HepG2 (cell line): ENCODE measurements around the gene ADAMTS18. TPM values are rescaled to one million over a fixed set of nuclear protein-coding genes. Genes with fewer than 3 reads are reported as not detected.
A peak's percentile ranks its signal among the peaks of the same experiment; 100 is the strongest.

Source experiments
- ARNT ChIP-seq: fragments of 450-650 bp; IDR thresholded peaks from 2 replicates; pipeline ENCODE4 v1.6.1; 2017
- CSRNP2 ChIP-seq: sonication (generic); formaldehyde crosslinking; conservative IDR thresholded peaks from 2 replicates; pipeline ENCODE4 v1.8.0; 2022; ENCODE audit warnings: low read depth, missing genetic modification reagents
- ELK4 ChIP-seq: sonication (generic); formaldehyde crosslinking; IDR thresholded peaks from 2 replicates; pipeline ENCODE4 v1.9.0; 2021; ENCODE audit warnings: missing genetic modification reagents, borderline replicate concordance
- FOXP4 ChIP-seq: sonication (generic); formaldehyde crosslinking; IDR thresholded peaks from 2 replicates; pipeline ENCODE4 v1.4.0; 2020; ENCODE audit warnings: missing genetic modification reagents
- KDM2A ChIP-seq: sonication (generic); formaldehyde crosslinking; IDR thresholded peaks from 2 replicates; pipeline ENCODE4 v1.4.0; 2020; ENCODE audit warnings: low read depth, missing genetic modification reagents, borderline replicate concordance
- KMT2B ChIP-seq: IDR thresholded peaks from 2 replicates; pipeline ENCODE4 v1.6.1; 2016; ENCODE audit warnings: missing genetic modification reagents, missing compliant biosample characterization
- MXI1 ChIP-seq: IDR thresholded peaks from 3 replicates; pipeline ENCODE4 v1.6.1; 2012; ENCODE audit warnings: low read depth, low read length, inconsistent platforms, borderline replicate concordance
- NFKB2 ChIP-seq: sonication (generic); formaldehyde crosslinking; IDR thresholded peaks from 2 replicates; pipeline ENCODE4 v1.4.0; 2020; ENCODE audit warnings: missing genetic modification reagents, borderline replicate concordance
- PPARG ChIP-seq: conservative IDR thresholded peaks from 2 replicates; pipeline ENCODE4 v1.6.1; 2016; ENCODE audit warnings: missing biosample characterization, missing genetic modification reagents
- REST ChIP-seq, 2 experiments: IDR thresholded peaks; 2 replicates each; pipeline ENCODE4 v1.6.1; 2011 to 2012; ENCODE audit warnings: low read length in 2 of 2, borderline replicate concordance in 1 of 2, low read depth in 1 of 2, mild to moderate bottlenecking in 1 of 2, moderate library complexity in 1 of 2
- SALL1 ChIP-seq: sonication (generic); formaldehyde crosslinking; IDR thresholded peaks from 2 replicates; pipeline ENCODE4 v1.8.0; 2022; ENCODE audit warnings: mild to moderate bottlenecking, missing genetic modification reagents
- STAG1 ChIP-seq: sonication (generic); formaldehyde crosslinking; IDR thresholded peaks from 2 replicates; pipeline ENCODE4 v1.4.0; 2020; ENCODE audit warnings: missing genetic modification reagents
- TEF ChIP-seq: sonication (generic); formaldehyde crosslinking; IDR thresholded peaks from 2 replicates; pipeline ENCODE4 v1.5.0; 2020; ENCODE audit warnings: missing genetic modification reagents
- TRIM22 ChIP-seq: fragments of 450-650 bp; IDR thresholded peaks from 2 replicates; pipeline ENCODE4 v1.6.1; 2017
- ZBTB26 ChIP-seq: IDR thresholded peaks from 2 replicates; pipeline ENCODE4 v1.6.1; 2016; ENCODE audit warnings: missing compliant biosample characterization, missing genetic modification reagents, borderline replicate concordance
- ZNF33B ChIP-seq: sonication (generic); formaldehyde crosslinking; IDR thresholded peaks from 2 replicates; pipeline ENCODE4 v1.5.1; 2020; ENCODE audit warnings: mild to moderate bottlenecking, missing genetic modification reagents
- ZNF616 ChIP-seq: sonication (generic); formaldehyde crosslinking; IDR thresholded peaks from 2 replicates; pipeline ENCODE4 v1.5.0; 2020; ENCODE audit warnings: low read depth, mild to moderate bottlenecking, missing genetic modification reagents
- ZNF660 ChIP-seq: sonication (generic); formaldehyde crosslinking; IDR thresholded peaks from 2 replicates; pipeline ENCODE4 v1.5.1; 2020; ENCODE audit warnings: mild to moderate bottlenecking, low read depth, missing genetic modification reagents, borderline replicate concordance
- polyA plus RNA-seq, 8 experiments: library from polyadenylated mRNA; depleted of rRNA in 3 of 8; stranded (reverse) in 7 of 8; unstranded in 1 of 8; fragments of >200 nt; fragmentation: Illumina TruSeq in 4 of 8; extraction: Trizol in 4 of 8; gene quantifications; 2 replicates each; pipeline versions ENCODE4 v1.2.1 to v1.2.3, GENCODE V29; 2011 to 2016; ENCODE audit warnings: low read depth in 4 of 8, missing spikeins in 1 of 8, mixed read lengths in 1 of 8; ENCODE audit not compliant: insufficient read depth in 1 of 8
- total RNA-seq, 5 experiments: library from RNA; depleted of rRNA; stranded (reverse); fragments of >200 nt; fragmentation: Illumina TruSeq; extraction: Trizol; gene quantifications; 2 replicates each; pipeline ENCODE4 v1.2.3, GENCODE V29; 2016; ENCODE audit warnings: low read depth in 1 of 5

The ADAMTS18 gene
- total and polyA plus RNA-seq, 2 of the 13 experiments (the other 11 are each of a cell fraction or from before 2014, with no cell fraction given): 0.01 TPM; not detected in 1

- TF ChIP-seq ZNF616 (CRISPR knock-in tag) (no peak), TEF (CRISPR knock-in tag) (no peak), KMT2B (no peak), FOXP4 (CRISPR knock-in tag) (peak; percentile 46; the same call in 1 of the 2 replicates), ELK4 (CRISPR knock-in tag) (no peak), ZNF660 (CRISPR knock-in tag) (no peak), ARNT (no peak), MXI1 (peak; percentile 65; the same call in 1 of the 3 replicates), REST (IDR thresholded peaks at IDR 0.05; ENCODE audit: borderline replicate concordance in 1 of 2, low read depth in 1 of 2, low read length in 2 of 2) (no peak), PPARG (CRISPR knock-in tag) (0 out of 2 replicates have a peak, but pooled peaks have one; percentile 34), KDM2A (CRISPR knock-in tag) (peak; percentile 98), CSRNP2 (CRISPR knock-in tag) (no peak), NFKB2 (CRISPR knock-in tag) (peak; percentile 84; the same call in 1 of the 2 replicates), ZNF33B (no peak; the same call in 1 of the 2 replicates), STAG1 (CRISPR knock-in tag) (peak; percentile 100), SALL1 (CRISPR knock-in tag) (peak; percentile 82), TRIM22 (no peak), ZBTB26 (CRISPR knock-in tag) (peak; percentile 70; the same call in 1 of the 2 replicates)
Observed at GRCh38 chr16:77236063-77236511, 198.7 kb downstream of the ADAMTS18 start (continued).
